Right cardiac atrium (tissue), 5 donors: ENCODE measurements around the gene MEG3. TPM values are rescaled to one million over a fixed set of nuclear protein-coding genes. Genes with fewer than 3 reads are reported as not detected.

Experiments used
- ATAC-seq, 2 donors: fragments of 200-7000 bp; cut with Tn5 transposase; one replicate each; pipeline versions ENCODE4 v1.8.0 to v1.9.1; 2020; ENCODE audit warnings: moderate library complexity in 2 of 2, mild to moderate bottlenecking in 1 of 2
- DNase-seq, 3 donors: peaks; one replicate each; pipeline ENCODE4 v3.0.0-alpha.2; 2020
- H3K27ac ChIP-seq: one replicate; pipeline ENCODE4 v1.5.1; 2013; ENCODE audit warnings: mild to moderate bottlenecking, low read length, control low read depth, moderate library complexity
- H3K27me3 ChIP-seq: one replicate; pipeline ENCODE4 v1.6.1; 2013; ENCODE audit not compliant: control insufficient read depth, insufficient read depth
- H3K4me1 ChIP-seq: one replicate; pipeline ENCODE4 v1.6.1; 2013; ENCODE audit warnings: low read length; ENCODE audit not compliant: control insufficient read depth, insufficient read depth
- H3K4me3 ChIP-seq: one replicate; pipeline ENCODE4 v1.5.1; 2013; ENCODE audit warnings: low read length, control low read depth
- H3K9me3 ChIP-seq: one replicate; pipeline ENCODE4 v1.6.1; 2013; ENCODE audit warnings: low read length; ENCODE audit not compliant: control insufficient read depth
- WGBS: extraction: QIAGEN DNeasy Blood & Tissue Kit; methylation state at CpG from one replicate; pipeline ENCODE4 v1.1.7; 2013; 5-methylcytosine and 5-hydroxymethylcytosine counted together
- intact Hi-C, 4 donors: fragments of 100-400 bp; cut with DNase I; formaldehyde crosslinking; loops; one replicate each; pipeline versions ENCODE4 v1.11.0 to v1.14.0; 2022 to 2023
- polyA plus RNA-seq: library from polyadenylated mRNA; stranded (reverse); fragments of 200-250 nt; gene quantifications from one replicate; pipeline ENCODE4 v1.2.3, GENCODE V29; 2013
- total RNA-seq, 4 donors: library from RNA; stranded (reverse); fragmentation: NEBNext Ultra II Directional; extraction: Animal tissue kit (Norgen Biotek cat#: 25700); gene quantifications; one replicate each; pipeline ENCODE4 v1.2.1, GENCODE V29; 2021
- donor health status: healthy with polysubstance abuse.
- donor health status: DM: no; HTN: yes; CAD: no.
- donor health status: DM: no; HTN: no; CAD: no.
- donor health status: DM: no; HTN: yes; CAD: no; lungs with severe emphysema.
- donor health status: DM: yes; HTN: yes; CAD: no.

Gene MEG3
- total and polyA plus RNA-seq, 5 donors: 10.4 to 35.3 (median 25.7) TPM

DNA sequence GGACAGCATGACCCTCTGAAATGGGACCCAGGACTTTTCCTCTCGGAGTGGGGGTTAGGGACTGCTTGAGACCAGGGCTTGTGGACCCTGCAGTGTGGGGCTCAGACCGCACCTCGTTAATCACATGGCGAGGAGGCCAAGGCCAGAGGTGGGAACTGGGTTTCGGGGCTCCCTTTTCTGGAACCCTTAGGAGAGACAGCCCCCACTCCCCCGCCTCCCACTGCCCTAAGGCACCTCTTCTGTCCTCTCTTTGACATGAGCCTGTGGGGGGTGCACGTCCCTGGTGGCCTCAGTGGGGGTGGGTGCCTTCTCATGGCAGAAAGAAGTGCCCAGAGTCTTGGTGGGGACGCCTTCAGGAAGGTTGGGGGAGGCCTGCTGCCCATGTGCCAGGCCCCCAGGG is 53.3 kb downstream of the MEG3 start:
- H3K4me3 ChIP-seq: no peak overlapping the region
- DNase-seq (peak in 1 of 3 donors; percentile 10), ATAC-seq (no peak)
- intact Hi-C loops: no loop called here
- WGBS: 82% methylated on average over 8 of the region's 8 CpGs
- no peaks in the 10 kb centered on the region for H3K4me1 ChIP-seq
- H3K27me3 ChIP-seq: no peaks in the 10 kb centered on the region
- H3K27ac ChIP-seq: no peak overlapping the region
- no peaks in the 10 kb centered on the region for H3K9me3 ChIP-seq

DNA sequence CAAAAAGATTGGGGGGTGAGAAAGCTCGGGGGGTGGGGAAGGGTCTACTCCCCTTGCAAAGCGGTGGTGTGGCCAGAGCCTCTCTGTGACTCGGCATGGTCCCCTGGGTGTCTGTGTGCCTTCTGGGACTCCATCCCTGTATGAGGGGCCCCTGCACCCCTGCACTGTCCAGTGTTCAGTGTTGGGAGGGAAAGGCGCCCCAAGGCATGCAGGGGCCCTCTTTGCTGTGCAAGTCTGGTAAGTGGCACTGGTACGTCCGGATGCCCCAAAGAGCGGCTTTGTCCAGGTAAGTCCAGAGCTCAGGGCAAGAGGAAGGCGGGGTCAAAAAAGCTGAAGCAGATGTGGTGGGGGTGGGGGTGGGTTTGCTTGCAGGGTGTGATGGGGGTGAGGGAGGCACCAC is 53.9 kb downstream of the MEG3 start:
- no peaks in the 10 kb centered on the region for H3K4me1 ChIP-seq
- no peaks in the 10 kb centered on the region for H3K9me3 ChIP-seq
- ATAC-seq: no peak
- intact Hi-C loops: no loop called here
- no peak overlapping the region for H3K27ac ChIP-seq
- WGBS: 86% methylated on average over 8 of the region's 8 CpGs
- peak in 2 of 3 donors; percentile 7 to 20 for DNase-seq
- no peaks in the 10 kb centered on the region for H3K27me3 ChIP-seq
- no peak overlapping the region for H3K4me3 ChIP-seq

DNA sequence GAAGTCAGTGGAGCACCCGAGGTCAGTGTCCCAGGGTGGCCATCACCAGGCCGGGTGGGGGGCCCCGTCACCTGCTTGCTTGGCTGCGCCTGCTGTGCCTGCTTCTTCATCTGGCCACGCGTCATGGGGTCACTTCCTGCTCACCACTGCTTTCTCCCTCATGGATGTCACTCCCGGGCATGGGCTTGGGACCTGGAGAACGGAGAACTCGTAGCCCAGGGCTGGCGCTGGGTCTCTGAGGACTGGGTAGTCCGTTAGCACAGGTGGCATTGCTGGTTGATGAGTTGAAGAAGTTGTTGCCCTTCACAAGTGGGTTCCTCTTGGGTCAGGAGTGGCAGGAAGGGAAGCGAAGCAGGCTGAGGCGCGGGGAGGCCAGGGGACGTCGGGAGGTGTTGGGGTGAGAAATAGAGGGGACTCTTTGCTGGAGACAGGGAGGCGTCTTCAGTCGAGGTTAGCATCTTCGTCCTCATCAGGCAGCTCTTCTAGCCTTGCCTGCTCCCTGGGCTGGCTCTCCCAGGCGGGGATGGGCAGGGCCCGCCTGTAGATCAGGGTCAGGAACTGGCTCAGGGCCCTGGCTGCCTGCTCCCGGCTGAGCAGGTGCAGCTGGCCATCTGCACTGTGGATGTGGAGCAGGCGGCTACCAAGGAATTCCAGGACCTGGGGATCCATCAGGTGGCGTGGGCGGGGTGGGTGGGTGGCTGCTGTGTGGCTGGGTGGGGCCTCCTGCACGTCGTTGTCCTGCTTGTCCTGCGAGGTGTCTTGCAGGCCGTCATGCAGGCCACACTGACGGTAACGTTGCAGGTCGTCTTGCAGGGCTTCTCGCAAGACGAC is 54.6 kb downstream of the MEG3 start:
- no peaks in the 10 kb centered on the region for H3K27me3 ChIP-seq
- H3K27ac ChIP-seq: no peak overlapping the region
- peak in 2 of 3 donors; percentile 5 to 20 for DNase-seq
- H3K4me1 ChIP-seq: no peaks in the 10 kb centered on the region
- H3K9me3 ChIP-seq: no peaks in the 10 kb centered on the region
- ATAC-seq: no peak
- WGBS: 92% methylated on average over 34 of the region's 34 CpGs
- intact Hi-C loops: no loop called here
- H3K4me3 ChIP-seq: no peak overlapping the region

DNA sequence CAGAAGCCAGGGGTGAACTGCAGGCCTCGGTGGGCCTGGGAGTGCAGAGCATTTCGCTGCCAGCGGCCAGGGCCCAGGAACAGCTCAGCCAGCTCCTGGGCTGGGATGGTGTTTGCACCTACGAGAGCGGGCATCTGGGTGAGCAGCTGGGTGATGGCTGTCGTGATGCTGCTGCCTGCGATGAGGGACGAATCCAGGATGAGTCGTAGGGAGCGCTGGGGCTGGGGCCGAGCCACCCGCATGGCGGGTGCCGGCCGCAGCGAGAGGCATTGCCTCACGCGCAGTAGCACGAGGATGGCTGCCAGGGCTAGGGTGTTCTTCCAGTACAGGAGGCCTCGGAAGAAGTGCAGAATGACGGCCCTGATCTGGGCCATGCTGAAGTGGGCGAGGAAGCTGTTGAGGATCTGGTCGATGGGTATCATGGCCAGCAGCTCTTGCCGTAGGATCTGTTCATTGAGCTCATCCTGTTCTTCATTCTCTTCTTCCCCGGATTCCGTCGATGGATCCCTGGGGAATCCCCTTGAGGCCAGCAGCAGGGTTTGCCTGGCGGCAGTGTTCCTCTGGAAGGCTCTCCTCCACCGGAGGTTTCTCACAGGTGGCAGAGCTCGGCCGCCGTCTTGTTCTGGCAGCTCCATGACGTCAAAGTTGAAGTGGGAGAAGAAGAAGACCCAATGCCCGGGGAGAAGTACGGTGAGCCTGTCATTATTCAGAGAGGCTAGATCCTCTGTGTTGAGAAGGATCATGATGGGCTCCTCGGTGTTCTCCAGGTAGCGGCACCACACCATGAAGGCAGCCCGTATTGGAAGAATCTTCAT is 55.5 kb downstream of the MEG3 start:
- H3K27me3 ChIP-seq: no peaks in the 10 kb centered on the region
- H3K4me1 ChIP-seq: no peaks in the 10 kb centered on the region
- no peak overlapping the region for H3K4me3 ChIP-seq
- no peak overlapping the region for H3K27ac ChIP-seq
- intact Hi-C loops: no loop called here
- H3K9me3 ChIP-seq: no peaks in the 10 kb centered on the region
- ATAC-seq (no peak), DNase-seq (peak in 2 of 3 donors; percentile 5 to 18)
- WGBS: 95% methylated on average over 38 of the region's 38 CpGs

DNA sequence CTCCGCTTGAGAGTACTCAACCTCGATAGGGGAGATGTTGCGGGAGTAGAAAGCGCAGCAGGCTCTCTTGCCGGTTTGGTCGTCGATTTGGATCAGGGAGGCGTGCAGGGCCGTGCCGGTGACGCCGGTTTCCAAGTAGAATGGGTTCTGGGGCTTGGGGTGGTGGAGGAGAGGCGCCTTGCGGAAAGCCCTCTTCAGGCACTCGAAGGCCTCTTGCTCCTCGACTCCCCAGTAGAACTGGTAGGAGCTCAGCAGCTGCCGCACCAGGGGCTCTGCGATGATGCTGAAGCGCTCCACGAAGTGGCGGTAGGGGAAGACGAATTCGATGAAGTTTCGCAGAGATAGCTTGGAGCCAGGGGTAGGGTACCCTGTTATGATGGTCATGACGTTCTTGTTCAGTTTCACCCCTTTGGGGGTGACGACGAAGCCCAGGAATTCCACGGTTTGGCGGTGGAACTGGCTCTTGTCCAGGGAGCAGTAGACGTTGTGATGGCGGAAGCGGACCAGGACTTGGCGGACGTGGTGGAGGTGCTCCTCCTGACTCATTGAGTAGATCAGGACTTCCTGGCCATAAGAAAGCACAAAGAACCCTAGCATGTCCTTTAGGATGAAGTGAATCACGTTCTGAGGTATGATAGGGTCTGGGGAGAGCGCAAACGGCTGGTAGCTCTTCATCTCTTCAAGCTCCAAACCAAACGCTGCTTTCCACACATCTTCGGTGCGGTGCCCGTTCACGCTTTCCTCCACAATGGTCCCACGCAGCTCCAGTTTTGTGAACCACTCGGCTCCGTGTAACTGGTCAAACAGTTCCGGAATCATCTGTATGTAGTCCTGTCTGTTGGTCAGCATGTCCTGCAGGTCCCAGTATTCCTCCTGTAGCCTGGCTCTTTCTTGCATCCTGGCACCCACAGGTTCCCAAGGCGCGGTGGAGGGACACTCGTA is 56.4 kb downstream of the MEG3 start:
- DNase-seq (peak in 2 of 3 donors; percentile 5 to 23), ATAC-seq (no peak)
- intact Hi-C loops: no loop called here

GRCh38 chr14:100882991-100883788 is 57.3 kb downstream of the MEG3 start:
- Histone ChIP-seq H3K9me3 (no peaks in the 10 kb centered on the region), H3K4me1 (no peaks in the 10 kb centered on the region), H3K4me3 (no peak overlapping the region), H3K27ac (no peak overlapping the region), H3K27me3 (no peaks in the 10 kb centered on the region)
- DNase-seq (peak in 2 of 3 donors; percentile 2 to 43), ATAC-seq (no peak)
- intact Hi-C loops: no loop called here
- WGBS: 95% methylated on average over 46 of the region's 46 CpGs

More for the DNA sequence above, 56.4 kb downstream of the MEG3 start:
- Histone ChIP-seq H3K27me3 (no peaks in the 10 kb centered on the region), H3K9me3 (no peaks in the 10 kb centered on the region), H3K4me1 (no peaks in the 10 kb centered on the region), H3K4me3 (no peak overlapping the region), H3K27ac (no peak overlapping the region)
- WGBS: 95% methylated on average over 49 of the region's 49 CpGs

DNA sequence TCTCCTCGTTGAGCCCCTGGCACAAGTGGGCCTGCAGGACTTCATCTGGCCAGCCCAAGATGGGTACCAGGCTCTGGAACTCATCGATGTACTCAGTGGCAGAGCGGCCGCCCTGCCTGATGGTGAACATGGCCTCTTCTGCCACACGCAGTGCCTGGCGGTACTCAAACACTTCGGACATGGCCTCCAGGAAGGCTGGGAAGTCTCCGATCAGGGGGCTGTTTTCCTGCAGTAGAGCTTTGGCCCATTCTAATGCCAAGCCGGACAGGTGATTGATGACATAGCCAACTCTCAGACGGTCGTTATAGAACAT is 57.8 kb downstream of the MEG3 start:
- Histone ChIP-seq H3K4me3 (no peak overlapping the region), H3K27me3 (no peaks in the 10 kb centered on the region), H3K27ac (no peak overlapping the region), H3K9me3 (no peaks in the 10 kb centered on the region), H3K4me1 (no peaks in the 10 kb centered on the region)
- WGBS: 94% methylated on average over 11 of the region's 11 CpGs
- DNase-seq (peak in 2 of 3 donors; percentile 4 to 27), ATAC-seq (no peak)
- intact Hi-C loops: no loop called here

- intact Hi-C loops: no loop called here
- Histone ChIP-seq H3K4me3 (no peak overlapping the region), H3K4me1 (no peaks in the 10 kb centered on the region), H3K9me3 (no peaks in the 10 kb centered on the region), H3K27me3 (no peaks in the 10 kb centered on the region), H3K27ac (no peak overlapping the region)
- 89% methylated on average over 13 of the region's 13 CpGs for WGBS
- ATAC-seq (no peak), DNase-seq (peak in 1 of 3 donors; percentile 16)
These were observed 58.5 kb downstream of the MEG3 start for GRCh38 chr14:100884456-100884855.

DNA sequence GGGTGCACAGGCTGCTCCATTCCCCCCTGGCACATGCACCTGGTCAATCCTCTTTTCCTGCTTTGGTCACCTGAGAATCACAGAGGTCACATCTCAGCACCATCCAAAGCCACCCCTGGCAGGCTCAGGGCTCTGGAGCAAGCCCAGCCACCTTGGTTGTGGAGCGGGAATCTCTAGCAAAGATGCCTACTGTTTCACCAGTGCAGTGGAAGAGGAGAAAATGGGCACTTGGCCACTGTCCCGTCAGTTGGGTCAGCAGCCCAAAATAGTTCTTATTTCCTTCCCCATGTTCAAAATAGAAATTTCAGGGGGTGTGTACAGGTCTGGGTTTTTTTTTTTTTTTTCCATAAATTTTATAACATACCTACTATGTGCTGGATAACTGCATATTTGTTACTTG is 59.3 kb downstream of the MEG3 start:
- no peak for ATAC-seq
- no peaks in the 10 kb centered on the region for H3K4me1 ChIP-seq
- DNase-seq: peak in 1 of 3 donors; percentile 20
- WGBS: 56% methylated on average over 2 of the region's 2 CpGs
- H3K9me3 ChIP-seq: no peaks in the 10 kb centered on the region
- no peak overlapping the region for H3K27ac ChIP-seq
- H3K4me3 ChIP-seq: no peak overlapping the region
- intact Hi-C loops: no loop called here
- H3K27me3 ChIP-seq: no peaks in the 10 kb centered on the region

DNA sequence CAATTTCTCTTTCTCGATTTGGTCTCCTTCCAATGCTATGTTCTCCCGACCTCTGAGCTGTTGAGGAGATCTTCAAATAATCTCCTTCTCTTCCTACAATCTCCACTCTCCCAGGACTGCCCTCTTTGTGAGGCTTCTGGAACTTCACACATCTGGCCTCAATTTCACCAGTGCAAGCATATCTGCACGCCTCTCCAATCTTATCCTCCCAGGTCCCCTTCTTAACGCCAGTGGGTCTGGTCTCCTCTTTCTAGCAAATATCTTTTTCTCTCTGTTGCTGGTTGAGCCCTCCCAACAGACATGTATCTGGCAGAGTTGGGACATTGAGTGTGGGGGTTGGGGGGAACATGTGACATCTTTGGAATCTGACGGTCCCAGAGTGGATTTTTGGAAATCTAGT is 59.7 kb downstream of the MEG3 start:
- ATAC-seq (no peak), DNase-seq (no peak)
- H3K27me3 ChIP-seq: no peaks in the 10 kb centered on the region
- WGBS: 34% methylated on average over 5 of the region's 5 CpGs
- no peak overlapping the region for H3K27ac ChIP-seq
- H3K4me1 ChIP-seq: no peaks in the 10 kb centered on the region
- no peaks in the 10 kb centered on the region for H3K9me3 ChIP-seq
- intact Hi-C loops: no loop called here
- no peak overlapping the region for H3K4me3 ChIP-seq
